Stomach (tissue), 4 donors: ENCODE results near the gene TENT4B.
A peak's percentile ranks its signal among the peaks of the same experiment; 100 is the strongest.

ENCODE experiments used
- EP300 ChIP-seq: sonication (generic); formaldehyde crosslinking; IDR thresholded peaks from one replicate; pipeline ENCODE4 v1.6.1; 2017; ENCODE audit warnings: antibody characterized with exemption
- POLR2A ChIP-seq, 4 donors: fragments of 450-650 bp; IDR thresholded peaks; one replicate each; pipeline ENCODE4 v1.6.1; 2016; ENCODE audit warnings: antibody characterized with exemption in 4 of 4, control low read depth in 2 of 4, mild to moderate bottlenecking in 1 of 4, moderate library complexity in 1 of 4
- POLR2AphosphoS5 ChIP-seq, 3 donors: sonication (generic); formaldehyde crosslinking; IDR thresholded peaks; one replicate each; pipeline ENCODE4 v1.6.1; 2016; ENCODE audit warnings: antibody characterized with exemption in 3 of 3
- TF ChIP-seq, protein P1 (sequence below), 7 experiments: fragments of 450-650 bp in 4 of 7; fragments of 200-600 bp in 3 of 7; sonication (generic) in 3 of 7; IDR thresholded peaks; one replicate each; pipeline ENCODE4 v1.5.1; 2016 to 2019; ENCODE audit warnings: antibody characterized with exemption in 7 of 7, control low read depth in 2 of 7, mild to moderate bottlenecking in 1 of 7

DNA sequence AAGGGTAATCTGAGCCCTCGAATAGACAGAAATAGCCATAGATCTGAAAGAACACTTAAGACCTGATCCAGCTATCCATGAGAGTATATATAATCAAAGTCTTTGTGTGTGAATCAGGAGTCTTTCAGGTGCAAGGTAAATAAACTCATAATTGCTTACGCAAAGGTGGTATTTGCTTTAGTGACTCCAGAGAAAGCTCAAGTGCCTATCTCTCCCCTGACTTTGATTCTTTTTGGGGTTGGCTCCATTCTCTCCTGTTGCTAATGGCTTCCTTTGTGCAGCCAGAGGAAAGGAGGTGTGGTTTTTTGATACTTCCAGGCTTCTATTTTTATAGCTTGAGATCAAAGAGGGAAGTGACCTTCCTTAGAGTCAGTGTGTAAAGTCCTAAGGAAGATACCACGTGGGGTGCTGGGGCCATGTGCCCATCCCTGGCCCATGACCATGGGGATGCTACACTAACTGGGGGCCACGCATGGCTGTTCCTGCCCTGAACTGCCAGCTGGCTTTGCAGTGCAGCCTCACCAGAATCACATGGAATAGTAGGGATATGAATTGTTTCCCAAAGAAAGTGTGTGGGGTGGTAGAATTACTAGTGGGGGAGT is 45.8 kb downstream of the TENT4B start:
- TF ChIP-seq EP300: no peak
- TF ChIP-seq, protein P1, sequence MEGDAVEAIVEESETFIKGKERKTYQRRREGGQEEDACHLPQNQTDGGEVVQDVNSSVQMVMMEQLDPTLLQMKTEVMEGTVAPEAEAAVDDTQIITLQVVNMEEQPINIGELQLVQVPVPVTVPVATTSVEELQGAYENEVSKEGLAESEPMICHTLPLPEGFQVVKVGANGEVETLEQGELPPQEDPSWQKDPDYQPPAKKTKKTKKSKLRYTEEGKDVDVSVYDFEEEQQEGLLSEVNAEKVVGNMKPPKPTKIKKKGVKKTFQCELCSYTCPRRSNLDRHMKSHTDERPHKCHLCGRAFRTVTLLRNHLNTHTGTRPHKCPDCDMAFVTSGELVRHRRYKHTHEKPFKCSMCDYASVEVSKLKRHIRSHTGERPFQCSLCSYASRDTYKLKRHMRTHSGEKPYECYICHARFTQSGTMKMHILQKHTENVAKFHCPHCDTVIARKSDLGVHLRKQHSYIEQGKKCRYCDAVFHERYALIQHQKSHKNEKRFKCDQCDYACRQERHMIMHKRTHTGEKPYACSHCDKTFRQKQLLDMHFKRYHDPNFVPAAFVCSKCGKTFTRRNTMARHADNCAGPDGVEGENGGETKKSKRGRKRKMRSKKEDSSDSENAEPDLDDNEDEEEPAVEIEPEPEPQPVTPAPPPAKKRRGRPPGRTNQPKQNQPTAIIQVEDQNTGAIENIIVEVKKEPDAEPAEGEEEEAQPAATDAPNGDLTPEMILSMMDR (IDR thresholded peaks at IDR 0.05): no peak
- no peak for TF ChIP-seq POLR2A (IDR thresholded peaks at IDR 0.05)
- TF ChIP-seq POLR2AphosphoS5 (IDR thresholded peaks at IDR 0.05): peak in 1 of 3 donors; percentile 29
